HCT116 (cell line): ENCODE data around the gene HMGB3.

Experiments
- EZH2phosphoT487 ChIP-seq: fragments of 200-600 bp; IDR thresholded peaks from 2 replicates; pipeline ENCODE4 v1.6.1; 2018; ENCODE audit warnings: antibody characterized with exemption, borderline replicate concordance
- POLR2A ChIP-seq: IDR thresholded peaks from 2 replicates; pipeline ENCODE4 v1.7.0; 2011; ENCODE audit warnings: borderline replicate concordance; ENCODE audit not compliant: insufficient read depth, insufficient read length; ENCODE audit errors: extremely low read depth
- RAD21 ChIP-seq: IDR thresholded peaks from 2 replicates; pipeline ENCODE4 v1.6.1; 2012; ENCODE audit warnings: low read depth, mild to moderate bottlenecking
- YY1 ChIP-seq: IDR thresholded peaks from 2 replicates; pipeline ENCODE4 v1.6.1; 2011; ENCODE audit warnings: low read length, low read depth, moderate library complexity, mild to moderate bottlenecking; ENCODE audit not compliant: insufficient replicate concordance; ENCODE audit errors: extremely low read depth
- TF ChIP-seq, protein P1 (sequence below): IDR thresholded peaks from 2 replicates; pipeline ENCODE4 v1.6.1; 2012; ENCODE audit warnings: low read depth
- TF ChIP-seq, protein P2 (sequence below), 3 experiments: fragments of 200-600 bp in 1 of 3; sonication (generic) in 1 of 3; IDR thresholded peaks in 2 of 3; conservative IDR thresholded peaks in 1 of 3; 2 replicates each; pipeline ENCODE4 v1.5.1; 2012 to 2017; ENCODE audit warnings: low read depth in 2 of 3, low read length in 2 of 3, antibody characterized with exemption in 1 of 3, borderline replicate concordance in 1 of 3, control low read depth in 1 of 3, mild to moderate bottlenecking in 1 of 3, mixed read lengths in 1 of 3, mixed run types in 1 of 3, moderate library complexity in 1 of 3; ENCODE audit not compliant: insufficient read depth in 1 of 3

DNA sequence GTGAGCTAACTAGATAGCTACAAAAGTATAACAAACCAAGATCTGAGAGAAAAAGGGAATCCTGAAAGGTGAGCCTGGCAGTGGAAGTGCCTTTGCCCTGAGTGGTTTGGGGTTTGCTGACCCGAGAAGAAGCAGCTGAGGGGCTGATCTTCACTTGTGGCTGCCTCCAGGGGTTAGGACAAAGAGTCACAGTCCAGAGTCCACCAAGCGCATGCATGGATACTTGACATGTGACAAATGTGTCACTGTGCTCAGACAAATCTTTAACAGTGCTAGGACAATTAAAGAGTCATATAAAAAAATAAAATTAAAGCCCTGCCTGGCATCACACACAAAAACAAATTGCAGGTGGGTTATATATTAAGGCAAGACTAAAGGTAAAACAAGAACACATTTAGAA, 26.4 kb downstream of the HMGB3 start:
- TF ChIP-seq, protein P1, sequence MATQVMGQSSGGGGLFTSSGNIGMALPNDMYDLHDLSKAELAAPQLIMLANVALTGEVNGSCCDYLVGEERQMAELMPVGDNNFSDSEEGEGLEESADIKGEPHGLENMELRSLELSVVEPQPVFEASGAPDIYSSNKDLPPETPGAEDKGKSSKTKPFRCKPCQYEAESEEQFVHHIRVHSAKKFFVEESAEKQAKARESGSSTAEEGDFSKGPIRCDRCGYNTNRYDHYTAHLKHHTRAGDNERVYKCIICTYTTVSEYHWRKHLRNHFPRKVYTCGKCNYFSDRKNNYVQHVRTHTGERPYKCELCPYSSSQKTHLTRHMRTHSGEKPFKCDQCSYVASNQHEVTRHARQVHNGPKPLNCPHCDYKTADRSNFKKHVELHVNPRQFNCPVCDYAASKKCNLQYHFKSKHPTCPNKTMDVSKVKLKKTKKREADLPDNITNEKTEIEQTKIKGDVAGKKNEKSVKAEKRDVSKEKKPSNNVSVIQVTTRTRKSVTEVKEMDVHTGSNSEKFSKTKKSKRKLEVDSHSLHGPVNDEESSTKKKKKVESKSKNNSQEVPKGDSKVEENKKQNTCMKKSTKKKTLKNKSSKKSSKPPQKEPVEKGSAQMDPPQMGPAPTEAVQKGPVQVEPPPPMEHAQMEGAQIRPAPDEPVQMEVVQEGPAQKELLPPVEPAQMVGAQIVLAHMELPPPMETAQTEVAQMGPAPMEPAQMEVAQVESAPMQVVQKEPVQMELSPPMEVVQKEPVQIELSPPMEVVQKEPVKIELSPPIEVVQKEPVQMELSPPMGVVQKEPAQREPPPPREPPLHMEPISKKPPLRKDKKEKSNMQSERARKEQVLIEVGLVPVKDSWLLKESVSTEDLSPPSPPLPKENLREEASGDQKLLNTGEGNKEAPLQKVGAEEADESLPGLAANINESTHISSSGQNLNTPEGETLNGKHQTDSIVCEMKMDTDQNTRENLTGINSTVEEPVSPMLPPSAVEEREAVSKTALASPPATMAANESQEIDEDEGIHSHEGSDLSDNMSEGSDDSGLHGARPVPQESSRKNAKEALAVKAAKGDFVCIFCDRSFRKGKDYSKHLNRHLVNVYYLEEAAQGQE: no peak
- no peak for TF ChIP-seq POLR2A
- TF ChIP-seq, protein P2, sequence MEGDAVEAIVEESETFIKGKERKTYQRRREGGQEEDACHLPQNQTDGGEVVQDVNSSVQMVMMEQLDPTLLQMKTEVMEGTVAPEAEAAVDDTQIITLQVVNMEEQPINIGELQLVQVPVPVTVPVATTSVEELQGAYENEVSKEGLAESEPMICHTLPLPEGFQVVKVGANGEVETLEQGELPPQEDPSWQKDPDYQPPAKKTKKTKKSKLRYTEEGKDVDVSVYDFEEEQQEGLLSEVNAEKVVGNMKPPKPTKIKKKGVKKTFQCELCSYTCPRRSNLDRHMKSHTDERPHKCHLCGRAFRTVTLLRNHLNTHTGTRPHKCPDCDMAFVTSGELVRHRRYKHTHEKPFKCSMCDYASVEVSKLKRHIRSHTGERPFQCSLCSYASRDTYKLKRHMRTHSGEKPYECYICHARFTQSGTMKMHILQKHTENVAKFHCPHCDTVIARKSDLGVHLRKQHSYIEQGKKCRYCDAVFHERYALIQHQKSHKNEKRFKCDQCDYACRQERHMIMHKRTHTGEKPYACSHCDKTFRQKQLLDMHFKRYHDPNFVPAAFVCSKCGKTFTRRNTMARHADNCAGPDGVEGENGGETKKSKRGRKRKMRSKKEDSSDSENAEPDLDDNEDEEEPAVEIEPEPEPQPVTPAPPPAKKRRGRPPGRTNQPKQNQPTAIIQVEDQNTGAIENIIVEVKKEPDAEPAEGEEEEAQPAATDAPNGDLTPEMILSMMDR (IDR thresholded peaks at IDR 0.05 in 2 of 3, conservative IDR thresholded peaks at IDR 0.05 in 1 of 3; ENCODE audit: borderline replicate concordance in 1 of 3, insufficient read depth in 1 of 3, low read depth in 2 of 3, low read length in 2 of 3): no peak
- TF ChIP-seq RAD21: no peak
- no peak for TF ChIP-seq YY1
- no peak for TF ChIP-seq EZH2phosphoT487
